Measurements from ENCODE around the gene ARHGAP4.
A peak's percentile ranks its signal among the peaks of the same experiment; 100 is the strongest.

Gene ARHGAP4

GRCh38 chrX:153905481-153906095 lies 20.5 kb downstream of the ARHGAP4 start:
- no peak for DNase-seq (ENCODE audit: low spot score)

GRCh38 chrX:153903991-153904957 lies 21.8 kb downstream of the ARHGAP4 start, which contains the start of gene AVPR2:
TSS of gene AVPR2 (plus strand) at chrX:153904673. CDS start at chrX:153905146, 473 bp downstream.
- DNase-seq (ENCODE audit: low spot score), result no peak

DNA sequence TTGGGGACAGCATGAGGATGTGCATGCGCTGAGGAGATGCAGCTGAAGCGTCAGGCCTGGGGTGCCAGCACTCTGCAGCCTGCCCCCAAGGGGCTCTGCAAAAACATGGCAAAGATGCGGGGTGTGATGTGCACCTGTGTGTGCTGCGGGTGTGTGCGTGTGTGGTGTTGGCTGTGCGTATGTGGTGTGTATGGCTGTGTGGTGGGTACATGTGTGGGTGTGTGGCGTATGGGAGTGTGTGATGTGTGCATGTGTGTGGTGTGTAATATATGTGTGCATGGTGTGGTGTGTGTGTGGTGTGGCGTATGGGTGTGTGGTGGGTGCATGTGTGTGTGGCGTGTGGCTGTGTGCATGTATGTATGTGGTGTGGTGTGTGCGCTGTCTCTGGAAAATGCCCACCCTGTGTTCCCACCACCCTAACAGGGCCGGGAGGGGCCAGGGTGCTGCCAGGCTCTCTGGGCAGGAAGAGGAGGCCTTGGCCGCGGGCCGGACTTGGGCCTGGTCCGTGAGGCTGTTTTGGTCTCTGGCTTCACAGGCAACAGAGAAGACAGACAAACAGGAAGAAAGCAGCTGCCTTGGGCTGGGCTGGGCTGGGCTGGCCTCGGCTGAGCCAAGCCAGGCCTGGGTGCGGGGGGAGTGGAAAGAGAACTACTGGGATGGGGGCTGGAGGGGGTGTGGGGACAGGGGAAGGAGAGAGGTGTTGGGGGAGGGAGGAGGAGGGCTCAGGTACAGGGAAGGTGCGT lies 22.7 kb downstream of the ARHGAP4 start:
- DNase-seq (ENCODE audit: low spot score), result no peak

- no peak for DNase-seq (ENCODE audit: low spot score)
Measured at GRCh38 chrX:153902385-153902784, 23.7 kb downstream of the ARHGAP4 start.

DNA sequence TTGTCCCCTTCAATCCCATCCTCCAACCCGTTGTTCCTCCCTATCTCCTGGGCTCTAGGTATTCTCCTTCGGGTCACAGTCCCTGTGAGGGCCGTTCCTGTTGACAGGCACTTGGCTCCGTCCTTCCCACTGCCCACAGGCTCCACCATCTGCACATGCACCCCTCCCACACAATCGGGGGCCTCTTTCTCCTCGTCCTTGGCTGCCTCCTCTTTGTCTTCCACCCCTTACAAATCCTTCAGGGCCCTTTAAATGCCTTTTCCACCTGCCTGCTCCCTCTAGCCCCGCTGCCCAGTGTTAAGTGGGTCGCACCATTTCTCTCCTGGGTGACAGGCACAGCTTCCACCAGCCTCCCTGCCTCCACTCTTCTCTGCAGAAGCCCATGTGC lies 24.3 kb downstream of the ARHGAP4 start:
- DNase-seq (ENCODE audit: low spot score), result no peak

- peak; percentile 62 for DNase-seq (ENCODE audit: low spot score)
Measured at GRCh38 chrX:153900831-153901752, 25.0 kb downstream of the ARHGAP4 start.

GRCh38 chrX:153897899-153898298 lies 28.2 kb downstream of the ARHGAP4 start:
- no peak for DNase-seq (ENCODE audit: low spot score)

DNA sequence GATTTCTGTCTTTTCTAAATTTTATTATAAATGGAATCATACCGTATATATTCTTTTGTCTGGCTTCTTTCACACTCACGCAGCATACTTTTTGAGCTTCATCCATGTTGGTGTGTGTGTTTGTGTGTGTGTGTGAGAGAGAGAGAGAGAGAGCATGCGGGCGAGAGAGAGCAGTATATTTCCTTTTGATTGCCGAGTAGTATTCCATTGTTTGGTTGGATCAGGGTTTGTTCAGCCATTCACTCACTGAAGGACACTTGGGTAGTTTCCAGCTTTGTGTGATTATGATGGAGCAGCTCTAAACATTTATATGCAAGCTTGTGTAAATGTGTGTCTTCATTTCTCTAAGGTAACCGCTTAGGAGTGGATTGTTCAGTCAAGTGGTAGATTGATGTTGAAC lies 36.9 kb downstream of the ARHGAP4 start:
- no peak for DNase-seq (ENCODE audit: low spot score)

- DNase-seq (ENCODE audit: low spot score), result no peak
Measured at GRCh38 chrX:153888344-153888743, 37.7 kb downstream of the ARHGAP4 start.

GRCh38 chrX:153887385-153887784 lies 38.7 kb downstream of the ARHGAP4 start:
- DNase-seq (ENCODE audit: low spot score), result no peak

DNA sequence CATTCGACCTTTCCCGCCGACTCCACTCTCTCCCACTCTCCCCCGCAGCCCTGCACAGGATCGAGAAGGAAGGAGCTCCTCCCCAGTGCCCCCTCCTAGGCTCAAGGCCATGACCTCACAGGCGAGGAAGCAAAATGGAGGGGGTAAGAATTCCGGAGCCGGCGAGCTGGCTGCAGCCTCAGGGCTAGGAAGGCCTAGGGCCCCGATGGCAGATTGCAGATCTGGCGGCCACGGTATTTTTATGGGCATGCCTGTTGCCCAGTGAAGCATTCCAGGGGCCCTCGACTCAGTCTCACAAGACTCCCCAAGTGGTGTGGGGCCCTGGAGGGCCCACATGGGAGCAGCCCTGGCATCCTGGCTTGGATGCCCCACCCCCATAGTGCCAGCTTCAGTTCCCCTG lies 39.1 kb downstream of the ARHGAP4 start:
- no peak for DNase-seq (ENCODE audit: low spot score)

- no peak for DNase-seq (ENCODE audit: low spot score)
Measured at GRCh38 chrX:153885968-153886903, 39.8 kb downstream of the ARHGAP4 start, which contains the start of gene L1CAM. TSS of gene L1CAM (minus strand) at chrX:153886173. CDS start at chrX:153875836, 10,337 bp downstream.

- DNase-seq (ENCODE audit: low spot score), result no peak
Measured at GRCh38 chrX:153885208-153885787, 40.8 kb downstream of the ARHGAP4 start.

GRCh38 chrX:153884590-153884989 lies 41.5 kb downstream of the ARHGAP4 start:
- DNase-seq (ENCODE audit: low spot score), result no peak

DNA sequence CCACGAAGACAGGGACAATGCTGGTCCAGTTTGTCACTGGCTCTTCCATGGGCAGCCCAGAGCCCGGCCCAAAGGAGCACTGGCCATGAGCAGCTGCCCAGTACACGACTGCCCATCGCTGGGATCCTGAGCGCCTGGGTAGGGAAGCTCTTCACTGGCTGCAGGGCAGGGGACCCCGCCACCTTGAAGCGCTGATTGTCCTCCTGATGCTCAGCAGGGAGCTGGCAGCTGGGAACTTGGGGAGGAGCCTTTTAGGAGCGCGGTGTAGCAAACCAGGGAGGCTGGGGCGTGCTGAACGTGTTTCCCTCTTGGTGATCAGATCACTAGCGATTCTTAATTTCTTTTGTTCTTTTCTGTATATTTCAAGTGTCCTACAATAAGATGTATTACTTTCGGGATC lies 41.9 kb downstream of the ARHGAP4 start:
- DNase-seq (ENCODE audit: low spot score), result no peak

- no peak for DNase-seq (ENCODE audit: low spot score)
Measured at GRCh38 chrX:153883163-153883843, 42.8 kb downstream of the ARHGAP4 start.

DNA sequence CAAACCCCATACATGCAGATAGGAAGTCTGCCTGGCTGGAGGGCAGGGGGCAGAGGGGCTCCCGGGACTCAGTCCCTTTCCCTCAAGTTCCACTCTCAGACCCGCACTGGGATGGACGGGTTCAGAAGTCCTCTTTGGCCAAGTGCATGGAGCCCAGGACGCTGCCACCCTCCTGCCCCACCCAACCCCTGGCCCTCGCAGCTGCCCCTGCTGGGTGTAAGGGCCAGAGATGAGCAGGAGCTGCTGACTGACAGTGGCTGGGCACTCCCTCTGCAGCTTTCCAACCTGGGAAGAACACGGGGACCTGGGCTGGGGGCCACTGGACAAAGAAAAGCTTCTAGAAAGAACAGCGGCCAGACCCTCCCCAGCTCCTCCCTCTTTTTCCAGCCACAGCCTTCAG lies 43.5 kb downstream of the ARHGAP4 start:
- DNase-seq (ENCODE audit: low spot score), result no peak

GRCh38 chrX:153882086-153882498 lies 44.0 kb downstream of the ARHGAP4 start:
- no peak for DNase-seq (ENCODE audit: low spot score)

DNA sequence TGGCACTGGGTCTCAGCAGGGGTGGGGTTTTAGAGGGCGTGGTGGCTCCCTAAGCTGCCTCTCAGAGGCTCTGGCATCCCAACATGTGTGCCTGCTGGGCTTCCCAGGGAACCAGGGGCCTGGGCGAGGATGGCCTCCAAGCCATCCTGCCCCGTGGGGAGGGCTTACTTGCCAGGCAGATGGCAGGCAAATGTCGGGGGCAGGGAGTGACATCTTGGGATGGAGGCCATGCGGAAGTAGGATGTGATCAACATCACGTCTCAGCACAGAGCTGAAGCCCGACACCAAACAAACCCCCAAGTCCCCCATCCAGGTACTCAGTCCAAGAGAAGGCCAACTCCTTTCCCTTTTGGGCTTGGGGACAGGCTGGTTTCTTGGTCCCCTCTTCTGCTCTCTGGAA lies 44.8 kb downstream of the ARHGAP4 start:
- no peak for DNase-seq (ENCODE audit: low spot score)
